Measurements from ENCODE around the gene SLC35G1.

SLC35G1 gene

DNA sequence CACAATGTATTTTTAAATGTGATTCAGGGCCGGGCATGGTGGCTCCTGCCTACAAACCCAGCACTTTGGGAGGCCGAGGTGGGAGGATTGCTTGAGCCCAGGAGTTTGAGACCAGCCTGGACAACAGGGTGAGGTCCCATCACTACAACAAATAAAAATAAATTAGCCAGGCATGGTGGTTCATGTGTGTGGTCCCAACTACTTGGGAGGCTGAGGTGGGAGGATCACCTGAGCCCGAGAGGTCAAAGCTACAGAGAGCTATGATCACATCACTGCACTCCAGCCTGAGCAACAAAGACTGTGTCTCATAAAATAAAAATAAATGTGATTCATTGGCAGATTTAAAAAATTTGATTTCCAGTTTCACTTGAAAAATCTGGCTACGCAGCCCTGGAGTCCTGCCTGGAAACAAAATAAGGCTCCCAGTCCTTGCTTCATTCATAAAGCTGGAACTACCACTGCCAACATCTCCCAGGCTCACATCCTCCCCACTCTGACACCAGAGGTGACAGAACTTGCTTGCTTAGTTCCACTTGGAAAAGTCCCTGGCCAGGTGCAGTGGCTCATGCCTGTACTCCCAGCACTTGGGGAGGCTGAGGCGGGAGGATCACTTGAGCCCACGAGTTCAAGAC, 27.9 kb upstream of the SLC35G1 start:
- Histone ChIP-seq H3K23ac (ENCODE audit: low read length) (no peak overlapping the region), H3K79me1 (ENCODE audit: low read length) (no peaks in the 10 kb centered on the region)
- DNase-seq: no peak

DNA sequence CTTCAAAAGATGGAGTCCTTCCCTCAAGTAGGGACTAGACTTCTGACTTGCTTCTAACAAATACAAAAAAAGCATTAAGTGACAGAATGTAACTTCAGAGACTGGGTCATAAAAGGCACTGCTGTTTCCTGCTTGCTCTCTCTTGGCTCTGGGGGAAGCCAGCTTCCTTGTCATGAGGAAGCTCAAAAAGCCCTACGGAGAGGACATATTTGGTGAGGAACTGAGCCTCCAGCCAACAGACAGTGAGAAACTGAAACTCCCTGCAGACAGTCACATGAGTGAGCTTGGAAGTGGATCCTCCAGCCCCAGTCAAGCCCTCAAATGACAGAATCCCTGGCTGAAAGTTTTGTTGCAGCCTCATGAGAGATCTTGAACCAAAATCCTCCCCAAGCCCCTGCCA, 26.3 kb upstream of the SLC35G1 start:
- Histone ChIP-seq H3K4ac (ENCODE audit: low read depth, low read length) (no peak overlapping the region), H4K8ac (ENCODE audit: low read depth, low read length) (no peak overlapping the region), H2BK5ac (ENCODE audit: low read length) (no peak overlapping the region), H3K9ac (ENCODE audit: low read length) (no peak overlapping the region), H3K27me3 (ENCODE audit: insufficient read depth, low read length, poor library complexity) (no peaks in the 10 kb centered on the region), H3K18ac (ENCODE audit: low read length) (no peak overlapping the region), H3K79me2 (ENCODE audit: control insufficient read depth, insufficient read depth, low read length) (no peaks in the 10 kb centered on the region), H2BK120ac (ENCODE audit: low read depth, low read length) (no peak overlapping the region), H3K79me1 (ENCODE audit: low read length) (no peaks in the 10 kb centered on the region), H4K5ac (ENCODE audit: low read length) (no peak overlapping the region), H3K36me3 (ENCODE audit: control insufficient read depth, insufficient read depth, low read length) (no peaks in the 10 kb centered on the region), H3K56ac (ENCODE audit: low read length) (no peak overlapping the region), H3K4me3 (ENCODE audit: low read length) (no peak overlapping the region), H3K4me1 (ENCODE audit: control insufficient read depth, low read depth, low read length) (no peaks in the 10 kb centered on the region), H2AK5ac (ENCODE audit: low read length) (no peak overlapping the region), H3K23ac (ENCODE audit: low read length) (no peak overlapping the region), H2BK15ac (replicated peaks; ENCODE audit: low read depth) (no peak overlapping the region), H3K27ac (ENCODE audit: low read depth, low read length) (no peak overlapping the region), H3K4me2 (ENCODE audit: low read length) (no peak overlapping the region)
- no CpG with 5 or more reads among the region's 1 CpG for WGBS (ENCODE audit: extremely low coverage, insufficient coverage, low lambda C conversion rate)
- DNase-seq: no peak

More for the DNA sequence above, 27.9 kb upstream of the SLC35G1 start:
- H4K8ac ChIP-seq (ENCODE audit: low read depth, low read length): no peak overlapping the region
- H3K27ac ChIP-seq (ENCODE audit: low read depth, low read length): no peak overlapping the region
- no peaks in the 10 kb centered on the region for H3K36me3 ChIP-seq (ENCODE audit: control insufficient read depth, insufficient read depth, low read length)
- no peak overlapping the region for H3K4me3 ChIP-seq (ENCODE audit: low read length)
- no peak overlapping the region for H3K18ac ChIP-seq (ENCODE audit: low read length)
- no peaks in the 10 kb centered on the region for H3K4me1 ChIP-seq (ENCODE audit: control insufficient read depth, low read depth, low read length)
- no peak overlapping the region for H3K56ac ChIP-seq (ENCODE audit: low read length)
- no peak overlapping the region for H2BK120ac ChIP-seq (ENCODE audit: low read depth, low read length)
- no CpG with 5 or more reads among the region's 6 CpGs for WGBS (ENCODE audit: extremely low coverage, insufficient coverage, low lambda C conversion rate)
- H2BK5ac ChIP-seq (ENCODE audit: low read length): no peak overlapping the region
- no peaks in the 10 kb centered on the region for H3K27me3 ChIP-seq (ENCODE audit: insufficient read depth, low read length, poor library complexity)
- H2BK15ac ChIP-seq (replicated peaks; ENCODE audit: low read depth): no peak overlapping the region
- no peak overlapping the region for H3K9ac ChIP-seq (ENCODE audit: low read length)
- H2AK5ac ChIP-seq (ENCODE audit: low read length): no peak overlapping the region
- H3K4me2 ChIP-seq (ENCODE audit: low read length): no peak overlapping the region
- H3K79me2 ChIP-seq (ENCODE audit: control insufficient read depth, insufficient read depth, low read length): no peaks in the 10 kb centered on the region
- no peak overlapping the region for H3K4ac ChIP-seq (ENCODE audit: low read depth, low read length)
- no peak overlapping the region for H4K5ac ChIP-seq (ENCODE audit: low read length)

GRCh38 chr10:93871671-93872204, 22.0 kb upstream of the SLC35G1 start:
- DNase-seq: no peak
- Histone ChIP-seq H3K4me1 (ENCODE audit: control insufficient read depth, low read depth, low read length) (peaks cover 5% of the 10 kb centered on the region), H3K79me2 (ENCODE audit: control insufficient read depth, insufficient read depth, low read length) (no peaks in the 10 kb centered on the region), H3K27ac (ENCODE audit: low read depth, low read length) (no peak overlapping the region), H3K4me2 (ENCODE audit: low read length) (no peak overlapping the region), H2BK5ac (ENCODE audit: low read length) (no peak overlapping the region), H3K4ac (ENCODE audit: low read depth, low read length) (no peak overlapping the region), H2AK5ac (ENCODE audit: low read length) (no peak overlapping the region), H3K9ac (ENCODE audit: low read length) (no peak overlapping the region), H3K79me1 (ENCODE audit: low read length) (no peaks in the 10 kb centered on the region), H4K8ac (ENCODE audit: low read depth, low read length) (no peak overlapping the region), H3K36me3 (ENCODE audit: control insufficient read depth, insufficient read depth, low read length) (no peaks in the 10 kb centered on the region), H3K23ac (ENCODE audit: low read length) (no peak overlapping the region), H3K4me3 (ENCODE audit: low read length) (no peak overlapping the region), H3K56ac (ENCODE audit: low read length) (no peak overlapping the region), H2BK120ac (ENCODE audit: low read depth, low read length) (no peak overlapping the region), H4K5ac (ENCODE audit: low read length) (no peak overlapping the region), H3K18ac (ENCODE audit: low read length) (no peak overlapping the region), H3K27me3 (ENCODE audit: insufficient read depth, low read length, poor library complexity) (no peaks in the 10 kb centered on the region), H2BK15ac (replicated peaks; ENCODE audit: low read depth) (no peak overlapping the region)
- no CpG with 5 or more reads among the region's 2 CpGs for WGBS (ENCODE audit: extremely low coverage, insufficient coverage, low lambda C conversion rate)

DNA sequence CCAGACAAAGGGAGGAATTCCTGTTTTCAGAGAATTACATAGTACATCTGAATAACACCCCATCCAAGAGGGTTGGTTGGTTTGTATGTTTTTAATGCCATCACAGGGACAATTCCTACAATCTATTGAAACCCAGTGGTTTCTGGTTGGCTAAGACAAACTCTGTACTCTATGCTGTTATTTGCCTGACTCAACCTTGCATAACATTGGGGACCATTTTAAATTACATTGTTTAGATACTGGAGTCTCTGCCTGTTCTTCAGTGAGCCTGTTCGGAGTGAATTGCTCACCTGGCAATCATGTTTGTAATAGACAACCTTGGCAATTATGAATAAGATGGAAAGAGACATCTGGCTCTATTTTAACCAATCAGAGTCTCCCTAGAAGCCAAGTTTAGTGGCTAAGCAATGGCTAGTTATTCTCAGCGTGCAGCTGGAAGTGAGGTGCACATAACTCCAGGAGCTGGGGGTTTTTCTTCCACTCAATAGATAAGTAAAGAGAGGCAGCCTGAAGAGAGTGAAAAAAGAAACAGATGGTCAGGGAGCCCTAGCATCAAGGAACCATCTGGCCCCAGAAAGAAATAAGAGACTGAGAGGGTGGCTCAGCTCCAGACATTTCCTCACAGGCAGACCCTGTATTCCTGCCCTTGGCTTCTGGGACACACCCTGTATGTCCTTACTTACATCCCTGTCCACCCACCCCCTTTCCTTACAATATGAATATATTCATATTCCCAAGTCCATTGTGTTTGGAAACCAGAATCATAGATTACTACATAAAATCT, 21.2 kb upstream of the SLC35G1 start:
- Histone ChIP-seq H4K5ac (ENCODE audit: low read length) (no peak overlapping the region), H3K79me2 (ENCODE audit: control insufficient read depth, insufficient read depth, low read length) (no peaks in the 10 kb centered on the region), H3K9ac (ENCODE audit: low read length) (no peak overlapping the region), H3K36me3 (ENCODE audit: control insufficient read depth, insufficient read depth, low read length) (no peaks in the 10 kb centered on the region), H3K79me1 (ENCODE audit: low read length) (no peaks in the 10 kb centered on the region), H3K27ac (ENCODE audit: low read depth, low read length) (no peak overlapping the region), H3K4me2 (ENCODE audit: low read length) (no peak overlapping the region), H3K4me1 (ENCODE audit: control insufficient read depth, low read depth, low read length) (peaks cover 5% of the 10 kb centered on the region), H3K4me3 (ENCODE audit: low read length) (no peak overlapping the region), H3K4ac (ENCODE audit: low read depth, low read length) (no peak overlapping the region), H3K18ac (ENCODE audit: low read length) (no peak overlapping the region), H3K27me3 (ENCODE audit: insufficient read depth, low read length, poor library complexity) (no peaks in the 10 kb centered on the region), H2BK120ac (ENCODE audit: low read depth, low read length) (no peak overlapping the region), H2AK5ac (ENCODE audit: low read length) (no peak overlapping the region), H2BK5ac (ENCODE audit: low read length) (no peak overlapping the region), H2BK15ac (replicated peaks; ENCODE audit: low read depth) (no peak overlapping the region), H3K23ac (ENCODE audit: low read length) (no peak overlapping the region), H4K8ac (ENCODE audit: low read depth, low read length) (no peak overlapping the region), H3K56ac (ENCODE audit: low read length) (no peak overlapping the region)
- no CpG with 5 or more reads among the region's 2 CpGs for WGBS (ENCODE audit: extremely low coverage, insufficient coverage, low lambda C conversion rate)
- no peak for DNase-seq

DNA sequence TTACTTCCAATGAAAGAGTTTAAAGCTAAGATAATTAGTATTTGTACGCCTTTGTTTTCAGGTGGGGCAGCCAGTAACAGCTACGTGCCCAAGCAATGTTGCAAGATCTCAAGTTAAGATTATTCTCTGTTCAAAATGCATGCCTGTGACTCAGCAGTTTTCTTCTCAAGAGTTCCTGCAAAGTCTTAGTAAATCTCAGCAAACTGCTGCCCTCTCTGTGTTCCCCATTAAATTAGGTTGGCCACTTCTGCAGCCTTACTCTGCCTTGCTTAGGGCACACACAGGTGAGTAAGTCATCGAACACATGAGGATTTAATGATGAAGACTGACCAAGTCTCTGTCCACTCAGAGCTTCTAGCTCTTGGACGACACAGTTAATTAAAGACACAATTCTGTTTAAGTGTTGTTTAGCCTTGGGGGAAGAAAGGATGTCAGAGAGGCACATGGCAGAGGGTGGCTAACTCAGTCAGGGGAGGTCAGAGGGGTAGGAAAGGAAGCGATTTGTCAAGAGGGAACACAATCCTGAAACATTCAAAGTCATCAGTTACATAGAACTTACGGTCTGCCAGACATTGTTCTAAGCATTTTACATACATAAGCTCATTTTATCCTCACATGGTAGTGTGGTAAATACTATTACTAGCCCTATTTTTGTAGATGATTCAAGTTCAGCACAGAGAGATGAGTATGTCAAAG, 20.2 kb upstream of the SLC35G1 start:
- no peak overlapping the region for H3K27ac ChIP-seq (ENCODE audit: low read depth, low read length)
- no peak overlapping the region for H4K8ac ChIP-seq (ENCODE audit: low read depth, low read length)
- H3K18ac ChIP-seq (ENCODE audit: low read length): no peak overlapping the region
- H2BK5ac ChIP-seq (ENCODE audit: low read length): peak overlapping the region; percentile 34
- no peak overlapping the region for H2BK15ac ChIP-seq (replicated peaks; ENCODE audit: low read depth)
- no peaks in the 10 kb centered on the region for H3K79me1 ChIP-seq (ENCODE audit: low read length)
- H3K27me3 ChIP-seq (ENCODE audit: insufficient read depth, low read length, poor library complexity): no peaks in the 10 kb centered on the region
- DNase-seq: peak; percentile 77
- no CpG with 5 or more reads among the region's 6 CpGs for WGBS (ENCODE audit: extremely low coverage, insufficient coverage, low lambda C conversion rate)
- H3K9ac ChIP-seq (ENCODE audit: low read length): no peak overlapping the region
- no peaks in the 10 kb centered on the region for H3K36me3 ChIP-seq (ENCODE audit: control insufficient read depth, insufficient read depth, low read length)
- H3K4me3 ChIP-seq (ENCODE audit: low read length): no peak overlapping the region
- H3K56ac ChIP-seq (ENCODE audit: low read length): peak overlapping the region; percentile 30
- H3K79me2 ChIP-seq (ENCODE audit: control insufficient read depth, insufficient read depth, low read length): no peaks in the 10 kb centered on the region
- no peak overlapping the region for H3K4ac ChIP-seq (ENCODE audit: low read depth, low read length)
- H3K4me1 ChIP-seq (ENCODE audit: control insufficient read depth, low read depth, low read length): peaks cover 5% of the 10 kb centered on the region
- H2AK5ac ChIP-seq (ENCODE audit: low read length): no peak overlapping the region
- H3K4me2 ChIP-seq (ENCODE audit: low read length): no peak overlapping the region
- H4K5ac ChIP-seq (ENCODE audit: low read length): no peak overlapping the region
- no peak overlapping the region for H2BK120ac ChIP-seq (ENCODE audit: low read depth, low read length)
- no peak overlapping the region for H3K23ac ChIP-seq (ENCODE audit: low read length)
